ENCODE results near the gene ATP1B1. TPM values are rescaled to one million over a fixed set of nuclear protein-coding genes. Genes with fewer than 3 reads are reported as not detected.

ATP1B1 gene
- polyA plus RNA-seq, 1 donor (not counting 4 experiments of a cell fraction or from before 2014, with no cell fraction given): 30.0 TPM

GRCh38 chr1:169150641-169151337 lies 44.3 kb downstream of the ATP1B1 start:
- TF ChIP-seq, protein P1, sequence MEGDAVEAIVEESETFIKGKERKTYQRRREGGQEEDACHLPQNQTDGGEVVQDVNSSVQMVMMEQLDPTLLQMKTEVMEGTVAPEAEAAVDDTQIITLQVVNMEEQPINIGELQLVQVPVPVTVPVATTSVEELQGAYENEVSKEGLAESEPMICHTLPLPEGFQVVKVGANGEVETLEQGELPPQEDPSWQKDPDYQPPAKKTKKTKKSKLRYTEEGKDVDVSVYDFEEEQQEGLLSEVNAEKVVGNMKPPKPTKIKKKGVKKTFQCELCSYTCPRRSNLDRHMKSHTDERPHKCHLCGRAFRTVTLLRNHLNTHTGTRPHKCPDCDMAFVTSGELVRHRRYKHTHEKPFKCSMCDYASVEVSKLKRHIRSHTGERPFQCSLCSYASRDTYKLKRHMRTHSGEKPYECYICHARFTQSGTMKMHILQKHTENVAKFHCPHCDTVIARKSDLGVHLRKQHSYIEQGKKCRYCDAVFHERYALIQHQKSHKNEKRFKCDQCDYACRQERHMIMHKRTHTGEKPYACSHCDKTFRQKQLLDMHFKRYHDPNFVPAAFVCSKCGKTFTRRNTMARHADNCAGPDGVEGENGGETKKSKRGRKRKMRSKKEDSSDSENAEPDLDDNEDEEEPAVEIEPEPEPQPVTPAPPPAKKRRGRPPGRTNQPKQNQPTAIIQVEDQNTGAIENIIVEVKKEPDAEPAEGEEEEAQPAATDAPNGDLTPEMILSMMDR (optimal IDR thresholded peaks at IDR 0.05 in 1 of 3, IDR thresholded peaks at IDR 0.05 in 1 of 3, conservative IDR thresholded peaks at IDR 0.05 in 1 of 3; ENCODE audit: extremely low read depth in 1 of 3, insufficient read depth in 2 of 3, low read length in 3 of 3): no peak
- no peak for TF ChIP-seq EZH2 (IDR thresholded peaks at IDR 0.05; ENCODE audit: low read length)
- no peak overlapping the region for H3K4me3 ChIP-seq (ENCODE audit: control insufficient read depth in 2 of 3, extremely low read depth in 1 of 3, insufficient read depth in 2 of 3, low read depth in 1 of 3, low read length in 3 of 3)
- dilution Hi-C loops (cut with MboI; ENCODE audit: extremely low pct_ligation_motif_present, low sequenced_read_pairs): no loop called here
- H3K79me2 ChIP-seq (ENCODE audit: control insufficient read depth, insufficient read depth, low read length): no peaks in the 10 kb centered on the region
- no peaks in the 10 kb centered on the region for H3K9me3 ChIP-seq (ENCODE audit: control insufficient read depth, low read depth, low read length)
- no peak overlapping the region for H2AFZ ChIP-seq (ENCODE audit: control insufficient read depth, low read length)
- no peaks in the 10 kb centered on the region for H3K9me1 ChIP-seq (ENCODE audit: control insufficient read depth, extremely low read depth, insufficient read depth, low read length)
- FAIRE-seq (no peak), DNase-seq (ENCODE audit: low read depth, low spot score) (no peak)
- H3K27ac ChIP-seq (ENCODE audit: control insufficient read depth, insufficient read depth, low read length): no peak overlapping the region
- no peaks in the 10 kb centered on the region for H3K4me1 ChIP-seq (ENCODE audit: control insufficient read depth, extremely low read depth, insufficient read depth, low read length)
- H3K27me3 ChIP-seq (ENCODE audit: control insufficient read depth, extremely low read depth, insufficient read depth, low read length): no peaks in the 10 kb centered on the region
- H3K9ac ChIP-seq (ENCODE audit: control insufficient read depth, extremely low read depth, insufficient read depth, low read length): no peak overlapping the region
- no peaks in the 10 kb centered on the region for H3K36me3 ChIP-seq (ENCODE audit: control insufficient read depth in 2 of 2, extremely low read depth in 1 of 2, insufficient read depth in 2 of 2, low read length in 2 of 2)
- H4K20me1 ChIP-seq (ENCODE audit: control insufficient read depth, extremely low read depth, insufficient read depth, low read length): no peaks in the 10 kb centered on the region
- H3K4me2 ChIP-seq (ENCODE audit: control insufficient read depth, extremely low read depth, insufficient read depth, low read depth, low read length): no peak overlapping the region

DNA sequence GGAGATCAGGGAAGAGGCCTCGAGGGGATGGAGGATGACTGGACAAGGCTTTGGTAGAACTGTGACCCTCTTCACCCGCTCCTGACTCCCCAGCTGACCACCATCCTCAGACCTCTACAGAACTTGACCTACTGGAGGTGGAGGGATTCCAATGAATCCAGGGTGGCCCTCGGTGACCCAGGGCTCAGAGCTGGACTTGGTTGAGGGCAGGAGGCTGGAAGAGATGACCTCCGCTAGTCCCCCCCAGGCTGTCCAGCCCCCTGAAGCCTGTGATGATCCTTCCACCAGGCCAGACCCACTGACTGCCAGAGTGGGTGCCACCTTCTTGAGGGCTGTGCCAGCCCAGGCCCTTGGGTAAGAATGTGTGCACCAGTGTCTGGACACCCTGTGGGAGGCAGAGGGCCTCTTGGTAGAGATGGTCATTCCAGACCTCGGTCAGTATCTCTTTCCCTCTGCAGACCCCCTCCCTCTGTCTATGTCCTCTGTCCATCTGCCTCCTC lies 44.9 kb downstream of the ATP1B1 start:
- H3K27ac ChIP-seq (ENCODE audit: control insufficient read depth, insufficient read depth, low read length): no peak overlapping the region

More for the DNA sequence above, 44.9 kb downstream of the ATP1B1 start:
- H3K27me3 ChIP-seq (ENCODE audit: control insufficient read depth, extremely low read depth, insufficient read depth, low read length): no peaks in the 10 kb centered on the region
- H3K9ac ChIP-seq (ENCODE audit: control insufficient read depth, extremely low read depth, insufficient read depth, low read length): no peak overlapping the region
- H3K4me1 ChIP-seq (ENCODE audit: control insufficient read depth, extremely low read depth, insufficient read depth, low read length): no peaks in the 10 kb centered on the region
- no peaks in the 10 kb centered on the region for H3K9me3 ChIP-seq (ENCODE audit: control insufficient read depth, low read depth, low read length)
- no peaks in the 10 kb centered on the region for H4K20me1 ChIP-seq (ENCODE audit: control insufficient read depth, extremely low read depth, insufficient read depth, low read length)
- H3K4me2 ChIP-seq (ENCODE audit: control insufficient read depth, extremely low read depth, insufficient read depth, low read depth, low read length): no peak overlapping the region
- H2AFZ ChIP-seq (ENCODE audit: control insufficient read depth, low read length): no peak overlapping the region
- dilution Hi-C loops (cut with MboI; ENCODE audit: extremely low pct_ligation_motif_present, low sequenced_read_pairs): no loop called here
- no peak for FAIRE-seq
- no peak overlapping the region for H3K4me3 ChIP-seq (ENCODE audit: control insufficient read depth in 2 of 3, extremely low read depth in 1 of 3, insufficient read depth in 2 of 3, low read depth in 1 of 3, low read length in 3 of 3)
- no peak for DNase-seq (ENCODE audit: low read depth, low spot score)
- H3K36me3 ChIP-seq (ENCODE audit: control insufficient read depth in 2 of 2, extremely low read depth in 1 of 2, insufficient read depth in 2 of 2, low read length in 2 of 2): no peaks in the 10 kb centered on the region
- no peak for TF ChIP-seq EZH2 (IDR thresholded peaks at IDR 0.05; ENCODE audit: low read length)
- TF ChIP-seq, protein P1 (optimal IDR thresholded peaks at IDR 0.05 in 1 of 3, IDR thresholded peaks at IDR 0.05 in 1 of 3, conservative IDR thresholded peaks at IDR 0.05 in 1 of 3; ENCODE audit: extremely low read depth in 1 of 3, insufficient read depth in 2 of 3, low read length in 3 of 3): no peak
- no peaks in the 10 kb centered on the region for H3K9me1 ChIP-seq (ENCODE audit: control insufficient read depth, extremely low read depth, insufficient read depth, low read length)
- H3K79me2 ChIP-seq (ENCODE audit: control insufficient read depth, insufficient read depth, low read length): no peaks in the 10 kb centered on the region
